Tibial artery (tissue), 4 donors: ENCODE data around the gene TXK.

Experiments
- DNase-seq, 2 donors: peaks; one replicate each; pipeline ENCODE4 v3.0.0-alpha.2; 2019
- H3K27ac ChIP-seq, 2 donors: fragments of 200-600 bp; sonication (generic) in 1 of 2; 1 replicate in 1 of 2; 2 replicates in 1 of 2; pipeline ENCODE4 v1.5.1; 2018 to 2019; ENCODE audit warnings: mild to moderate bottlenecking in 1 of 2
- H3K27me3 ChIP-seq, 2 donors: fragments of 200-600 bp; sonication (generic) in 1 of 2; one replicate each; pipeline versions ENCODE4 v1.5.1 to v1.6.0; 2016 to 2019
- H3K36me3 ChIP-seq, 3 donors: fragments of 200-600 bp; sonication (generic) in 2 of 3; one replicate each; pipeline ENCODE4 v1.5.1; 2016 to 2019; ENCODE audit warnings: mild to moderate bottlenecking in 2 of 3
- H3K4me1 ChIP-seq, 4 donors: fragments of 200-600 bp; sonication (generic) in 2 of 4; 1 replicate in 3 of 4; 2 replicates in 1 of 4; pipeline ENCODE4 v1.5.1; 2016 to 2019
- H3K4me3 ChIP-seq, 2 donors: fragments of 200-600 bp; sonication (generic) in 1 of 2; 1 replicate in 1 of 2; 2 replicates in 1 of 2; pipeline ENCODE4 v1.5.1; 2018 to 2019; ENCODE audit warnings: mild to moderate bottlenecking in 2 of 2
- H3K9me3 ChIP-seq, 3 donors: fragments of 200-600 bp; sonication (generic) in 1 of 3; one replicate each; pipeline ENCODE4 v1.5.1; 2016 to 2019
- CTCF ChIP-seq, 2 experiments: fragments of 200-600 bp in 1 of 2; fragments of 450-650 bp in 1 of 2; IDR thresholded peaks; one replicate each; pipeline ENCODE4 v1.5.1; 2017 to 2019; ENCODE audit warnings: antibody characterized with exemption in 2 of 2, mild to moderate bottlenecking in 1 of 2, moderate library complexity in 1 of 2
- intact Hi-C: fragments of 100-400 bp; cut with DNase I; formaldehyde crosslinking; loops from one replicate; pipeline ENCODE4 v1.15.0; 2023; ENCODE audit warnings: low total_unique reads

The TXK gene

GRCh38 chr4:48021100-48021499 lies 113.0 kb downstream of the TXK start:
- H3K27me3 ChIP-seq = no peaks in the 10 kb centered on the region
- no peak overlapping the region for H3K4me3 ChIP-seq
- TF ChIP-seq CTCF (IDR thresholded peaks at IDR 0.05) = no peak
- peaks cover 0 to 14% (median 7%) of the 10 kb centered on the region in 4 donors for H3K4me1 ChIP-seq
- H3K27ac ChIP-seq = no peak overlapping the region
- DNase-seq = no peak
- H3K36me3 ChIP-seq = no peaks in the 10 kb centered on the region
- H3K9me3 ChIP-seq = no peaks in the 10 kb centered on the region
- intact Hi-C loops = no loop called here

GRCh38 chr4:48018112-48018511 lies 115.9 kb downstream of the TXK start:
- intact Hi-C loops = no loop called here
- Histone ChIP-seq H3K27ac (no peak overlapping the region), H3K36me3 (no peaks in the 10 kb centered on the region), H3K4me1 (peaks cover 0 to 18% (median 8%) of the 10 kb centered on the region in 4 donors), H3K27me3 (no peaks in the 10 kb centered on the region), H3K4me3 (no peak overlapping the region), H3K9me3 (no peaks in the 10 kb centered on the region)
- TF ChIP-seq CTCF (IDR thresholded peaks at IDR 0.05) = no peak
- no peak for DNase-seq

GRCh38 chr4:48017108-48017571 lies 116.9 kb downstream of the TXK start:
- no peak for TF ChIP-seq CTCF (IDR thresholded peaks at IDR 0.05)
- no peaks in the 10 kb centered on the region for H3K27me3 ChIP-seq
- no peaks in the 10 kb centered on the region for H3K9me3 ChIP-seq
- H3K4me1 ChIP-seq = peaks cover 0 to 18% (median 8%) of the 10 kb centered on the region in 4 donors
- intact Hi-C loops = no loop called here
- peak in 1 of 2 donors; percentile 65 for DNase-seq
- peak overlapping the region; percentile 51 to 66 for H3K4me3 ChIP-seq
- H3K36me3 ChIP-seq = no peaks in the 10 kb centered on the region
- no peak overlapping the region for H3K27ac ChIP-seq
